SK-N-MC (cell line): ENCODE results near the gene COBL.

Source experiments
- EZH2 ChIP-seq: fragments of 200-600 bp; sonication (generic); IDR thresholded peaks from one replicate; pipeline ENCODE4 v1.6.1; 2017; ENCODE audit warnings: antibody characterized with exemption
- FOXP2 ChIP-seq: optimal IDR thresholded peaks from 2 replicates; pipeline ENCODE3; 2011; ENCODE audit warnings: mild to moderate bottlenecking, moderate library complexity; ENCODE audit not compliant: insufficient read depth; ENCODE audit errors: extremely low read length, control extremely low read depth
- POLR2AphosphoS5 ChIP-seq: IDR thresholded peaks from 2 replicates; pipeline ENCODE4 v1.6.1; 2012; ENCODE audit warnings: mild to moderate bottlenecking, low read depth, low read length, borderline replicate concordance

DNA sequence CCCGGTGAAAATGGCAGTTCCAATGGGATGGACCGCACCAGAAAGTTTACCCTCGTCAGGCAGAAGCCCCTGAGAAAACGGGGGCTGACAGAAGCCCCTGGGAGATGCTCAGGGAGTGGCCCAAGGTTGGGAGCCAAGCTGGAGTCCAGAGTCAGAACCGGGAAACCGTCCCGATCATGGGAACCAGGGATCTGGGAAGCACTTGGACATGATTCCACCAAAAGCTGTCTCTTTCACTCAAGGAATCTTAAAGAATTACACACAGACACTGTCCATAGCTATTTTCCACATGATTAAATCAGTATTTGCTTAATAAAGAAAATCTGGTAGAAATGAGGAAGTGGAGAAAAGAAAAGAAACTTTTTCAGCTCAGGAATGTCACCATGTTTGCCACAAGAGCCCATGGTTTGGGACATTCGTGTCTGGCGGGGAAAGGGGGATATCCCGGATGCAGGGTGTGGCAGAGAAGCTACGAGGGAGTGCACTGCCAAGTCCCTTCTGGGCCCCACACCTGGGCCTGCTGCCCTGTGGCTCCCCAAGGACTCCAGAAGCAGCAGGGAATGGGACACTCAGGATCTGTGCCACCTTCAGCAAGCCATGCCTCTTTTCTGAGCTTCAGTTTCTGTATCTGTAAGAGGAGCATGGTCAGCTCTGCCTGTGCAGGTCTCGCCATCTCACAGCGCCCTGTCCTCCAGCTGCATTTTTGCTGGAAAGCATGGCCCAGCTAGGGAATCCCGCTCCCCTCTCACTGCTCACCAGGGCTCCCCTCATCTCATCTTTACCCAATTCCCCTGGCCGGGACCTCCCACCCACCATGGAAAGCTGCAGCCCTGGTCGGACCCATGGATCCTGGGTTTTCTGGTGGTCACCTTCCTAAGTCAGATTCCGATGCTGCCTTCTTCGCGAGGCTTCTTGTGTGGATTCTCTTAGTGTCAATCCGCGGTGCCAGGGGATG, 308.8 kb downstream of the COBL start:
- no peak for TF ChIP-seq POLR2AphosphoS5
- no peak for TF ChIP-seq EZH2
- no peak for TF ChIP-seq FOXP2
